Skeletal muscle tissue (tissue), 4 donors: ENCODE results near the gene CLCN6. TPM values are rescaled to one million over a fixed set of nuclear protein-coding genes. Genes with fewer than 3 reads are reported as not detected.
"Not testable (repeated sequence)": the region's sequence is repeated elsewhere in the genome, so short reads cannot be mapped to it uniquely, and the experiment has no call there.

Experiments used
- H3K27ac ChIP-seq: one replicate; pipeline ENCODE4 v1.7.0; 2013; ENCODE audit warnings: mild to moderate bottlenecking, low read depth, low read length, inconsistent platforms
- H3K27me3 ChIP-seq, 3 donors: one replicate each; pipeline ENCODE4 v1.7.0; 2013; ENCODE audit warnings: low read length in 3 of 3; ENCODE audit not compliant: control insufficient read depth in 3 of 3, insufficient read depth in 3 of 3
- H3K36me3 ChIP-seq, 3 donors: one replicate each; pipeline ENCODE4 v1.7.0; 2013; ENCODE audit warnings: low read length in 3 of 3; ENCODE audit not compliant: control insufficient read depth in 3 of 3, insufficient read depth in 3 of 3
- H3K4me1 ChIP-seq, 3 donors: one replicate each; pipeline ENCODE4 v1.7.0; 2013; ENCODE audit warnings: low read length in 3 of 3, mild to moderate bottlenecking in 3 of 3; ENCODE audit not compliant: control insufficient read depth in 3 of 3, insufficient read depth in 3 of 3
- H3K4me3 ChIP-seq, 3 donors: one replicate each; pipeline ENCODE4 v1.7.0; 2013; ENCODE audit warnings: low read length in 3 of 3
- H3K9ac ChIP-seq, 3 donors: one replicate each; pipeline ENCODE4 v1.7.0; 2013; ENCODE audit warnings: low read length in 3 of 3, mild to moderate bottlenecking in 3 of 3, moderate library complexity in 2 of 3, low read depth in 1 of 3
- H3K9me3 ChIP-seq, 3 donors: one replicate each; pipeline ENCODE4 v1.7.0; 2013; ENCODE audit warnings: low read length in 3 of 3; ENCODE audit not compliant: control insufficient read depth in 3 of 3
- total RNA-seq: library from RNA; depleted of rRNA; stranded (reverse); fragments of >200 nt; gene quantifications from one replicate; pipeline ENCODE4 v1.2.3, GENCODE V29; 2014
- donor health status: Osteomylitis.

CLCN6 gene
- total RNA-seq, 1 donor from 2014 or later, result 3.7 TPM

GRCh38 chr1:11802973-11803885, 2.8 kb upstream of the CLCN6 start:
- Histone ChIP-seq H3K36me3 (peaks cover 28 to 38% (median 33%) of the 10 kb centered on the region in 3 donors), H3K9me3 (no peaks in the 10 kb centered on the region), H3K9ac (peak overlapping the region; percentile 85 to 98 (median 92)), H3K27ac (peak overlapping the region; percentile 99), H3K4me3 (peak overlapping the region; percentile 86 to 99 (median 96)), H3K4me1 (peaks cover 52 to 73% (median 62%) of the 10 kb centered on the region in 3 donors), H3K27me3 (no peaks in the 10 kb centered on the region)

DNA sequence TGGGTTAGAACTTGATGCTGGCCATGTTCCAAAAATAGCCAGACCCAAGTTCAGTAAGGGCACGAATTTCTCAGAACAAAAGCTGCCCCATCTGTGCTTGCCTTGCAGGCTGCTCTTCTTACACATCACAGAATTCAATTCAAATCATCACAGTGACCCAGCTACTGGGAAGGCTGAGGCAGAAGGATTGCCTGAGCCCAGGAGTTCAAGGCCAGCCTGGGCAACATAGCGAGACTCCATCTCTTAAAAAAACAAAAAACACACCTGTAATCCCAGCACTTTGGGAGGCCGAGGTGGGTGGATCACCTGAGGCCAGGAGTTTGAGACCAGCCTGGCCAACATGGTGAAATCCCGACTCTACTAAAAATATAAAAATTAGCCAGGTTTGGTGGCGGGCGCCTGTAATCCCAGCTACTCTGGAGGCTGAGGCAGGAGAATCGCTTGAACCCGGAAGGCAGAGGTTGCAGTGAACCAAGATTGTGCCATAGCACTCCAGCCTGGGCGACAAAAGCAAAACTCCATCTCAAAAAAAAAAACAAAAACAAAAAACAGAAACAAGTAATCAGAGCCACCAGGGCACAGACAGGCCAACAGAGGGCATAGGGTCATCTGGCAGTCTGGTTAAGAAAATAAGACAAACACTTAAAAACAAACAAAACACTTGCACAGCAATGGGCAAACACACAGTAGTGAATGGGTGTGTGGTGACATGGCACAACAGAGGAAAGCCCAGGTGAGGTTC, 1.9 kb upstream of the CLCN6 start:
- Histone ChIP-seq H3K4me1 (peaks cover 53 to 74% (median 62%) of the 10 kb centered on the region in 3 donors), H3K4me3 (peak overlapping the region; percentile 86 to 99 (median 96)), H3K9ac (peak overlapping the region; percentile 52 to 99 (median 98)), H3K27ac (peak overlapping the region; percentile 99), H3K36me3 (peaks cover 27 to 33% (median 28%) of the 10 kb centered on the region in 3 donors)
- not testable (repeated sequence) for H3K9me3 ChIP-seq, H3K27me3 ChIP-seq

DNA sequence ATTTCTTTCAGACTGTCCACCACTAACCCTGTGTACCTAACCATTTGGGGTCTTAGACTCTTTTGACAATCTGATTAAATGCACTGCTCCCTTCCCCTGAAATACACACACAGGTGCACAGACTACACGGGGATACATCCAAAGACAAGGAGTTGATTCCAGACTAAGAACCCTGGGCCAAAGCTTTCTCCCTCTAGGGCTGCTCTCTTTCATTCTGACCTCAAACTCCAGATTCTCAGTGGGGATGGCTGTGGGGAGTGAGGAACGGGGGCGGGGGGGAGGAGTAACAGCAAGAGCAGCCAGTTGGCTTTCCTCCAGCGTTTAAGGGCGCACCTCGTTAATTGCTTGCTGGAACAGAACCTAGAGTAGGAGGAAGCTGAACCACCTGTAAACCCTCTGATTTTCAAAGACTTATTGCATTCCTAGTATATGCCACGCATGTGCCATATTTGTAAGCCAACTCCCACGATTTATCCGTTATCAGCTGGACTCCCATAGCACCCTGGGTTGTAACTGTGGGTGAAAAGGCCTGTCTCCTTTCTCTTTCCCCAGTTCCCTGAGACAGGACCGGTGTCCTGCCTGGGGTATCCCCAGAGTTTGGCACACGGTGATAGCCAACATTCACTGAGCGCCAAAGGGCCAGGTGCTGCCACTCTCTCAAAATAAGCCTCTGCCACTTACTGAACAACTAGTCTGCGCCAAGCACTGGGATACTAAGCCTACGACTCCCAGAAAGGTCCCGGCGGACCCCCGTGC, 1.1 kb upstream of the CLCN6 start:
- Histone ChIP-seq H3K27ac (peak overlapping the region; percentile 99), H3K27me3 (no peaks in the 10 kb centered on the region), H3K4me3 (peak overlapping the region; percentile 81 to 90 (median 88)), H3K4me1 (peaks cover 51 to 74% (median 62%) of the 10 kb centered on the region in 3 donors), H3K36me3 (peaks cover 25 to 31% (median 28%) of the 10 kb centered on the region in 3 donors), H3K9me3 (no peaks in the 10 kb centered on the region), H3K9ac (peak overlapping the region; percentile 95 to 99 (median 98))

DNA sequence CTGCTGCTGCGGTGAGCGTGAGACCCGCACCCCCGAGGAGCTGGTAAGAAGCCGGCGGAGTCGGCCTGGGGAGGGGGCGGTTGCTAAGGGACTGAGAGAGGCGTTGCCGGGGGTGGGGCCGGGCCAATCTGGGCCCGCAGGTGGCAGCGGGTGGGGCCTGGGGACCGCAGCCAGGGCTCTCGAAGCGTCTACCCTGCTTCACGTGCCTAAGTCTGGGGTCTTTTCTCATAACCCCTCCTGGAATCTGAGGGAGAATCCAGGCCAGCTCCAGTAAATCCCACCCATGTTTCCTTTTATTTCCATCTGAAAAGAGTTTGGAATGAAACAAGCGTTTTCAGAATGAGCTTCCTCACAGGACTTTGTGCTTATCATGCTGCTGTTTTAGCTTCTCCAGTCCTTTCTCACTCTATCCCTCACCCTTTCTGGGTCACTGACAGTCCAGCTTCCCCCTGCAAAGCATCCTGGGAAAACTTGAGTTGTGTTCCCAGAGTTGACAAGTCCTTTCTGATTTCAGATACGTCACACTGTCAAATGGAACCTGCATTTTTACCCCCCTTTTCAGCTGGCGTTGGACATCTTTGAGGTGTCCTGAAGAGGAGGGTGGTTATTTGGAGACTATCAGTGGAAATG, 431 bp downstream of the CLCN6 start:
- Histone ChIP-seq H3K4me1 (peaks cover 46 to 58% (median 51%) of the 10 kb centered on the region in 3 donors), H3K27me3 (no peaks in the 10 kb centered on the region), H3K27ac (peak overlapping the region; percentile 99), H3K36me3 (peaks cover 13 to 15% (median 15%) of the 10 kb centered on the region in 3 donors), H3K4me3 (peak overlapping the region; percentile 81 to 94 (median 90)), H3K9me3 (no peaks in the 10 kb centered on the region), H3K9ac (peak overlapping the region; percentile 79 to 99 (median 82))

GRCh38 chr1:11807133-11807532, 1.1 kb downstream of the CLCN6 start:
- Histone ChIP-seq H3K27ac (peak overlapping the region; percentile 99), H3K4me1 (peaks cover 40 to 51% (median 44%) of the 10 kb centered on the region in 3 donors), H3K36me3 (peaks cover 14 to 19% (median 17%) of the 10 kb centered on the region in 3 donors), H3K4me3 (peak overlapping the region; percentile 81 to 94 (median 90)), H3K9me3 (no peaks in the 10 kb centered on the region), H3K27me3 (no peaks in the 10 kb centered on the region), H3K9ac (peak overlapping the region; percentile 79 to 99 (median 82))

DNA sequence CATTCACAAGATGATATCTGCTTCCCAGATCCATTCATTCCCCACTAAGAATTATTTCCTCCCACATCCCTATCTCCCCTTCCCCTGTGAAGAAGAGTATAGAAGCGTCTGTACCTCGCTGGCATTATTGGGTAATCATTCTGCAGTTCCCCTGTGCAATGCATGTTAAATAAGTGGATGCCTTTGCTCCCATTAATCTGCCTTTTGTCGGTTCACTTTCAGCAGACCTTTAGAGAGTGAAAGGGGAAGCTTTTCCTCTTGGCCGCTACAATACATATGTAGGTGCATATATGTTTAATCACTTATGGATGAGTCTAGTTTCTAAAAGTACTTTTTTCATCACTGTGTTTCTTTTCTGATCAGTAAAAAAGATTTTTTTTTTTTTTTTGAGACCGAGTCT, 7.0 kb downstream of the CLCN6 start:
- no peaks in the 10 kb centered on the region for H3K27me3 ChIP-seq
- H3K36me3 ChIP-seq, result peaks cover 38 to 47% (median 40%) of the 10 kb centered on the region in 3 donors
- H3K4me3 ChIP-seq, result no peak overlapping the region
- H3K9me3 ChIP-seq, result no peaks in the 10 kb centered on the region
- H3K27ac ChIP-seq, result no peak overlapping the region
- no peak overlapping the region for H3K9ac ChIP-seq
- peaks cover 0 to 3% (median 2%) of the 10 kb centered on the region in 3 donors for H3K4me1 ChIP-seq

DNA sequence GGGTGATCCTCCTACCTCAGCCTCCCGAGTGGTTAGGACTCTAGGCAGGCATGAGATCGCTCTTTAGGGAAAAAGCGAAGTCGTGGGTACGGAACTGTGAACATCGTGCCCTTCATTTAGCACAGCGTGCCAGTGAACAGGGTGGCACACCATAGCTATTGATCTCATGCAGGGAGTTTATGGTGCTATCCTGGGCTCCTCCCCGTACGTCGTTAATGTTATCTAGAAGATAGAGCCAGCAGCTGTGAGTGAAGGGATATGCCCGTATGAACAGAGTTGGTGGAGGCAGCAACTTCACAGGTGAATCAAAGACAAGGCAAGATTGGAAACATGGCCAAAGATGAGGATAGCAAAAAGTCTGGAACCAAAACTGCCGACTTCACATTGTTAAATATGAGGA, 11.2 kb downstream of the CLCN6 start:
- no peaks in the 10 kb centered on the region for H3K27me3 ChIP-seq
- no peaks in the 10 kb centered on the region for H3K9me3 ChIP-seq
- no peak overlapping the region for H3K9ac ChIP-seq
- H3K4me3 ChIP-seq, result no peak overlapping the region
- H3K27ac ChIP-seq, result no peak overlapping the region
- H3K36me3 ChIP-seq, result peaks cover 39 to 60% (median 49%) of the 10 kb centered on the region in 3 donors
- no peaks in the 10 kb centered on the region for H3K4me1 ChIP-seq

- no peak overlapping the region for H3K27ac ChIP-seq
- no peak overlapping the region for H3K4me3 ChIP-seq
- no peaks in the 10 kb centered on the region for H3K9me3 ChIP-seq
- no peak overlapping the region for H3K9ac ChIP-seq
- H3K4me1 ChIP-seq, result no peaks in the 10 kb centered on the region
- H3K27me3 ChIP-seq, result no peaks in the 10 kb centered on the region
- peaks cover 54 to 76% (median 67%) of the 10 kb centered on the region in 3 donors for H3K36me3 ChIP-seq
Measured at GRCh38 chr1:11822091-11822490, 16.1 kb downstream of the CLCN6 start.
